ENCODE measurements around the gene NCBP2L.
"Not testable (repeated sequence)": the region's sequence is repeated elsewhere in the genome, so short reads cannot be mapped to it uniquely, and the experiment has no call there.

The NCBP2L gene

GRCh38 chrX:107805179-107805578 lies 27.6 kb downstream of the NCBP2L start (continued):
- TF ChIP-seq ZBTB11 (tag by site-specific recombination; conservative IDR thresholded peaks at IDR 0.05; ENCODE audit: low read depth), result no peak

GRCh38 chrX:107810053-107810452 lies 32.5 kb downstream of the NCBP2L start:
- H3K4me3 ChIP-seq (ENCODE audit: low read depth, low read length); H3K4me1 ChIP-seq (ENCODE audit: control insufficient read depth, insufficient read depth, low read length); H3K27ac ChIP-seq (ENCODE audit: extremely low read depth, low read depth, low read length); H3K9me3 ChIP-seq (ENCODE audit: control insufficient read depth, insufficient read depth, low read depth, low read length); POLR2A ChIA-PET; H3K36me3 ChIP-seq (ENCODE audit: control insufficient read depth in 2 of 2, insufficient read depth in 1 of 2, low read length in 2 of 2): not testable (repeated sequence)
- CTCF ChIA-PET, result interaction anchor here (0.5 kb wide), 1 partner anchor 144 kb away, joined by 3 read pairs; no protein-coding TSS in a partner anchor
- TF ChIP-seq ZNF426 (tag by site-specific recombination; IDR thresholded peaks at IDR 0.05), result peak; percentile 95
- peak; percentile 72; the same call in 1 of the 2 replicates for TF ChIP-seq ZNF558 (tag by site-specific recombination; IDR thresholded peaks at IDR 0.05)
- TF ChIP-seq ZBTB1 (tag by site-specific recombination; IDR thresholded peaks at IDR 0.05), result 0 out of 2 replicates have a peak, but pooled peaks have one; percentile 29
- TF ChIP-seq ZNF292 (tag by site-specific recombination; IDR thresholded peaks at IDR 0.05; ENCODE audit: borderline replicate concordance, low read depth), result 0 out of 2 replicates have a peak, but pooled peaks have one; percentile 29
- peak; percentile 92 for TF ChIP-seq ZNF518A (tag by site-specific recombination; conservative IDR thresholded peaks at IDR 0.05; ENCODE audit: low read depth)
- peak; percentile 74 for TF ChIP-seq ZNF266 (tag by site-specific recombination; IDR thresholded peaks at IDR 0.05; ENCODE audit: low read depth)
- TF ChIP-seq ZNF433 (tag by site-specific recombination; IDR thresholded peaks at IDR 0.05; ENCODE audit: low read depth), result peak; percentile 53; the same call in 1 of the 2 replicates
- TF ChIP-seq ZNF654 (tag by site-specific recombination; IDR thresholded peaks at IDR 0.05; ENCODE audit: low read depth), result peak; percentile 44
- TF ChIP-seq ZBTB11 (tag by site-specific recombination; conservative IDR thresholded peaks at IDR 0.05; ENCODE audit: low read depth), result peak; percentile 82
- TF ChIP-seq ZNF555 (tag by site-specific recombination; conservative IDR thresholded peaks at IDR 0.05), result peak; percentile 96
- TF ChIP-seq ZNF629 (tag by site-specific recombination; IDR thresholded peaks at IDR 0.05), result 0 out of 2 replicates have a peak, but pooled peaks have one; percentile 51
- peak; percentile 92 for TF ChIP-seq ZNF394 (tag by site-specific recombination; IDR thresholded peaks at IDR 0.05; ENCODE audit: borderline replicate concordance)
- TF ChIP-seq ZNF510 (tag by site-specific recombination; IDR thresholded peaks at IDR 0.05; ENCODE audit: insufficient replicate concordance), result peak; percentile 81
- TF ChIP-seq ZNF404 (tag by site-specific recombination; IDR thresholded peaks at IDR 0.05), result 0 out of 2 replicates have a peak, but pooled peaks have one; percentile 15
- peak; percentile 70; the same call in 1 of the 2 replicates for TF ChIP-seq ZNF140 (tag by site-specific recombination; IDR thresholded peaks at IDR 0.05)
- peak; percentile 77 for TF ChIP-seq ZBTB8A (tag by site-specific recombination; IDR thresholded peaks at IDR 0.05)
- TF ChIP-seq ZNF341 (tag by site-specific recombination; IDR thresholded peaks at IDR 0.05; ENCODE audit: low read depth), result peak; percentile 53; the same call in 1 of the 2 replicates
- TF ChIP-seq AEBP2 (tag by site-specific recombination; IDR thresholded peaks at IDR 0.05; ENCODE audit: borderline replicate concordance), result peak; percentile 93; the same call in 1 of the 2 replicates
- peak; percentile 64; the same call in 1 of the 2 replicates for TF ChIP-seq ZNF560 (tag by site-specific recombination; IDR thresholded peaks at IDR 0.05; ENCODE audit: borderline replicate concordance)
- TF ChIP-seq ZNF501 (tag by site-specific recombination; IDR thresholded peaks at IDR 0.05), result 0 out of 2 replicates have a peak, but pooled peaks have one; percentile 26
- peak; percentile 70 for TF ChIP-seq ZNF529 (tag by site-specific recombination; IDR thresholded peaks at IDR 0.05; ENCODE audit: insufficient replicate concordance)
- peak; percentile 56; the same call in 1 of the 2 replicates for TF ChIP-seq ZNF664 (tag by site-specific recombination; IDR thresholded peaks at IDR 0.05)
